ENCODE results near the gene INSR.

- TF ChIP-seq CTCF (IDR thresholded peaks at IDR 0.05; ENCODE audit: extremely low read depth in 1 of 2, insufficient read depth in 1 of 2, low read depth in 1 of 2, low read length in 2 of 2) = no peak
- TF ChIP-seq EZH2 (IDR thresholded peaks at IDR 0.05; ENCODE audit: borderline replicate concordance, low read depth, low read length, severe bottlenecking) = no peak
- no peak for TF ChIP-seq MAX (IDR thresholded peaks at IDR 0.05; ENCODE audit: insufficient read depth, insufficient read length)
- no peak for TF ChIP-seq GATA2 (IDR thresholded peaks at IDR 0.05; ENCODE audit: insufficient read depth, insufficient read length, low read depth, low read length)
Measured at GRCh38 chr19:7168941-7169340, 125.3 kb downstream of the INSR start.

Measured in endothelial cell of umbilical vein (primary cell).